GM21825 (cell line): ENCODE results near the gene PIK3IP1.

Source experiments
- ATAC-seq: cut with Tn5 transposase; IDR thresholded peaks from one replicate; pipeline ENCODE4 v1.9.1; 2021; ENCODE audit warnings: mild to moderate bottlenecking, moderate library complexity; ENCODE audit not compliant: unreplicated experiment

PIK3IP1 gene

DNA sequence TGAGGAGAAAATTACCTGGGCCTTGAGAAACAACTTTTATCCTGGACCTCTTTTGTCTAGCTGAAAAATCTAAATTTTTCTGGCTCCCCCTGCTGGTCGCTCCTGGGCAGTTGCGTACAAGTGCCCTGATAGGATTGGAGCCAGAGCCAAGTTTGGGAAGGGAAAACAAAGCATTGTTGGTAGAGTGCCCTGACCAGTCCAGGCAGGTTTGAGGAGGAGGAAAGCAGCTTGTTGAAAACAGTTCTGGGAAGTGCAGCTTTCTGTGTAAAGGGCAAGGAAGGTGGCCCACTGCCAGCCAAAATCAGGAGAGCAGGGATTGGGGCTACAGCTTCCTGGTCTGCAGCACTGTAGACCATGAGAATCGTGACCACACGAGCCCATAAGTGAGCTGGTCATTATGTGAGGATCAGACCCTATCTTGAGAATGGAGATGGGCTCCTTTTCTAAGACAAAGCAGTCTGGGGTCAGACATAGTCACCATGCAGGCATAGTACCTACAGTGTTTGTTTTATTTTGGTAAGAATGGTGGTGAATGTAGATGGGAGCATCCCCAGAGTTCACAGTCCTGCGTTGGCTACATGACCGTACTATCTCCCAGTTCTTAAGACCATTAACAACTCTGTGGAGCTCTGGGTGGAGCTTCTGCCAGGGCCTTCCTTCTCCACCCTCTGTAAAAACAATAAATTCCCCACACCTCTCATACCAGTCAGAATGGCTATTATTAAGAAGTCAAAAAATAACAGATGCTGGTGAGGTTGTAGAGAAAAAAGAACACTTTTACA lies 21.3 kb upstream of the PIK3IP1 start:
- ATAC-seq: no peak

GRCh38 chr22:31308181-31308580 lies 15.9 kb upstream of the PIK3IP1 start:
- ATAC-seq: no peak

DNA sequence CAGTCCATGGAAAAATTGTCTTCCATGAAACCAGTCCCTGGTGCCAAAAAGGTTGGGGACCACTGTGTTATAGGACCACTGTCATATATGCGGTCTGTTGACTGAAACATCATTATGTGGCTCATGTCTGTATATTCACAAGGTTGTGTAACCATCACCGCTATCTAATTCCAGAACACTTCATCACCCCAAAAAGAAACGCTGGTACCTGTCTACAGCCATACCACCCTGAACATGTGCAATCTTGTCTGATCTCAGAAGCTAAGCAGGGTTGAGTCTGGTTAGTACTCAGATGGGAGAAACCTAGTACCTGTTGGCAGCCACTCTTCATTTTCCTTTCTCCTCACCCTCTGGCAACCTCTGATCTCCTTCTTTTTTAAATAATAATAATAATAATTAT lies 12.9 kb upstream of the PIK3IP1 start:
- ATAC-seq: no peak

- no peak for ATAC-seq
Observed at GRCh38 chr22:31302537-31302936, 10.2 kb upstream of the PIK3IP1 start.

DNA sequence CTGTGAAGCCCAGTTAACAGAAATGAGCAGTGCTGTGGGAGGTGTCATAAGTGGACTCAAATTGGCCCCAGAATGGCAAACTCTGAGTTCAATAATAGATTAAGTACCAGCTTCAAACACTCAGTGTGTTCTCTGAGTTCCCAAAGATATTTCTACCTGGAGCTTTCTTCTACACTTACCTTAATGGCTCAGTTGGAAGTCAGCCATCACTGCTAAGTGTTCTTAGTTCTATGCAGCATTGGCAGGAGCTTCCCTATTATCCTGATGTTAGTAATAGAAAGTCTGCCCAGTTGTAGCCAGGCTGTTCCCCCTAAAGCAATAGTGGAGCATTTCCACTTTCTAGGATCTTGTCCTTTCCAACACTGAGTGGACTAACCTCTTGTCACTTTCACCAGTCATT lies 9.7 kb upstream of the PIK3IP1 start:
- ATAC-seq: no peak

DNA sequence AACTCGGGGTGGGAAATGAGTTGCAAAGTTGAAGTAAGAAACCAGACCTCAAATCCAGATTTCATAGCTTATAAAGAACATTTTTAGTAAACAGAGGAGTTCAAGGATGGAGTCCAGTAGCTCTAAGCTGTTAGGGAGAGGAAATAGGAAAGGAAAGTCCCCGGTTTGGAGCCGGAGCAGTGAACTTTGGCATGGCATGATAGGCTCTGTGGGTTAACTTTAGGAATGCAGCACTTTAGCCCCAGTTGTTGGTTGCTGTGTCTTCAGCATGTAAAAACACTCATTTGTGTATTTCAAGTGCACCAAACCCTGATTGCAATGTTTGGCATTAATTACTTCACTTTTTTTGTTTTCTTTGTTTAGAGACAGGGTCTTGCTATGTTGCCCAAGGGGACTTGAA lies 8.6 kb upstream of the PIK3IP1 start:
- no peak for ATAC-seq

DNA sequence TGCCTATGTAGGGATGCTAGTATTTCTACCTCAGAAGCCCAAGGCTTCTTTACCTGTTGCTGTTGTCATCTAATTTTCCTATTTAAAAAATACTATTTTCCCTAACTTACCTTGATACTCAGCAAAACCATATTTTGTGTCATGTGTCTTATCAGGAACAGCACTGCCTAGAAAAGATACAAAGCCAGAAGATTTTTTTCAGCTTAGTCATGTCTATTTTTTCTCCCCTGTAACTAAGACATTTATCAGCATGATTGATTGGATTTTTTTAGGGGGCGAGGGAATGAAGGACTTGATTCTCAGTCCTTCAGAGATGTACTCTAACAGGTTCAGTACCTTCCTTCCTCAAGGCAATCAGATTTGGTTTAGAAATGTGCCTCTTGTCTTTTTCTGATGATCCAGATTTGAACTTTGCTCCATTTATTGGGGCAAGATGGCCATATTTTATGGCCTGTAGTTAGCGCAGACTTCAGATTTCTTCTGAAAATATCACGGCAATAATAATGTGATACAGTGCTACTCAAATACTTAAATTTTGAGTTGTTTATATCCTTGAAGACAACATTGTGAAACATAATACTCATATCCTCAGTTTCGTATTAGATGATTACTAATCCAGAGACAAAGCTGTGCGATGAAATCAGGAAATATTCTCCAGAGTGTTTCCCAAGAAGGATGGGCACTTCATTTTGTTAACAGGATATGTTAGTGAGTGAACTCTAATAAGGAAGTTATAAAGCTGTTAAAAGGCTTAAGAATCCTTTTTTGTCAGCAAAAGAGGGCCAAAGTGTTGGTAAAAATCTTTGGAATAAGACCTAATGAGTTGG lies 3.8 kb upstream of the PIK3IP1 start:
- ATAC-seq: no peak

DNA sequence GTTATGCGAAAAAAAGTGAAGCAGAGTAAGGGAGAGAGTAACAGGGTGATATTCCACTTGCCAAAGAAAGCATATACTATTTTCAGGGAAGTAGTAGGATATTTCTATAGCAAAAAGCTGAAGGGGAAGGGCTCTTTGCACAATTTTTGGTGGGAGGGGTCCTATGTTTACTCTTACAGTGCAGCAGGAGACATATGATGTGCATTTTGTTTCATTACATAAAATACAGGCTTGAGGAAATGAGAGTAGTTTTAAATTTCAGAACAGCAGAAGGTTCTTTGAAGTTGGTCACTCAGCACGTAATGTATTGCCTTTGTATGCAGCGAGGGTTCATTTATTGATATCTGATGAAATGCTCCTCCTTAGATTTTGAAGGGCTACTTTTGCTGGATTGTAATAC lies 3.1 kb upstream of the PIK3IP1 start:
- ATAC-seq: no peak

DNA sequence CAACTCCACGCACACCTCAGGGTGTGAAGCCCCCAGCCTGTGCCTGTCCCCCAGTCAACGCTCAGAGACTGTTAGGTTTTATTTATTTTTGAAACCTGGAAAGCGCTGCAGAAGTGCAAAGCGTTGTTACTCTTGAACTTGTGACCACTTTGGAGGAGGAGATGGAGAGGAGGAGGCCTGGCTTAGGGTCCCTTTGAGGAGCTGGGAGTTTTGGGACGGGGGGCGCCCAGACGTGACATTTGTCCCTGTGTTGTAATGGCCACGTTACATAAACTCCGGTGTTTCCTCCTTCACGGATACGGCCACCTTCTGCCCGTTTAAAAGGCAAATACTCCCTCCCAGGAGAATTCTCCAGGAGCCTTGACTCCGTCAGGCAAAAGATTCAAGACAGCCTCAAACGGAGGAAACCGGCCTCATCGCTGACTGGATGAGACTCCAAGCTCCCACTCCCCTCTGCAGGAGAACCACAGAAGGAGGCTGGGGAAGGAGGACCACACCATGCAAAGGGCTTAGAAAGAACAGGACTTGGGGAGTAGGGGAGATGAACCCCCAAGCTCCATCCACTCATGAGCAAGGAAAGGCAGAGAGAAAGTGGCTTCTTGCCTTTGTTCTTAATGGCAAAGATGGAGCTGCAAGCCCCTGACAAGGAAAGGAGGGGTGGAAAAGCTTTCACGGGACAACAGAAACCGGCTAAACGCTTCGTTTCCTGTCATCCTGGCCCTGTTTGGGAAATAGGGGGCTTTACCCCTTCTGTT lies 630 bp downstream of the PIK3IP1 start:
- ATAC-seq: no peak

- peak; percentile 82 for ATAC-seq
Observed at GRCh38 chr22:31290494-31291471, 1.5 kb downstream of the PIK3IP1 start.

- no peak for ATAC-seq
Observed at GRCh38 chr22:31289344-31289743, 2.9 kb downstream of the PIK3IP1 start.

DNA sequence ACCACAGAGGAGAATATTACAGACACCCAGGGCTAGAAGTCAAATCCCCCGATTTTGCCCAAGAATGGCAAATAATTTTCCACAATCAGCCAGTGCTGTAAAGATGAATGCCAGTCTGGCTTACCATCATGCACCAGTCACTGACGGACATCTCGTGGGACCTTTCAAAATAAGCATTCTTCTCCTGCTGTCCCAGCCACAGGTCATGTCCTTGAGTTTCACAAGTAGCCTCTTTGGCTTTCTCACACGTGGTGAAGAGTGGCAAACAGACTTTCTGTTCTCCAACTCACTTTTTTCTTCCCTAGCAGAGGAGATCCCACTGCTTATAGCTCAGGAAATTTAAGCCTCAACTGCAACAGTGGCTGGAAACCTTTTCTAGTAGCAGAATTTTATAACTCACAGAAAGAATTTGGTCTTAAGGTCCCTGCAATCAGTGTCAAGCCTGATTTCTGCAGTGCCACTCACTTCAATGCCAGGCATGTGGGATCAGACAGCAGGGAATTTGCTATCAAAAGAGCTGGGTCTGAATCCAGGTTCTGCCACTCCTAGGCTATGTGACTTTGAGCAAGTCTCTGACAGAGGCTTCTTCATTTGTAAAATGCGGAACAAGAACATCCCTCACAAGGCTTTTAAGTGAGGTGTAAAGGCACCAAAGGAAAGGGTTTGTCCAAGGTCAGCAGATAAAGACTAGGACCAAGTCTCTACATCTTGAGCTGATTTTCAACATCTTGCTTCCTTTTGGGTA lies 3.6 kb downstream of the PIK3IP1 start:
- no peak for ATAC-seq

DNA sequence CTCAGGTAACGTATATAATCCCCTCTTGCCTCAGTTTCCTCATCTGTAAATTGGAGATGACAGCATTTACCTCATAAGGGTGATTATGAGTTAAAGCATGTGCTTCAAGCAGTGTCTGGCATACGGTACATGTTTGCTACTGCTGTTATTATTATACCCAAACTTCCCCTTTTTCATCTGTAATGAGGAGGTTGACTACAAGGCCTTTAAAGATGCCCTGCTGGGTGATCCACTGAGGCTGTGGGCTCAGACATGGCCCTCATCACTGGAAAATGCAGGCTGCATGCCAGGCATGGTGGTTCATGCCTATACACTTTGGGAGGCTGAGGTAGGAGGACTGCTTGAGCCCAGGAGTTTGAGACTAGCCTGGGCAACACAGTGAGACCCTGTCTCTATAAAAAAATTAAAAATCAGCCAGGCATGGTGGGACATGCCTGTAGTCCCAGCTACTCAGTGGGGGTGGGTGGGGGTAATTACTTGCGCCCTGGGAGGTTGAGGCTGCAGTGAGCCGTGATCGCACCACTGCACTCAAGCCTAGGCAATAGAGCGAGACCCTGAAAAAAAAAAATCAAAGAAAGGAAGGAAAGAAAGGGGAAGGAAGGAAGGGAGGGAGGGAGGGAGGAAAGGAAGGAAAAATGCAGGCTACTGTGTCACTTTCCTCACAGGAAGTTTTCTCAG lies 4.3 kb downstream of the PIK3IP1 start:
- ATAC-seq: no peak

GRCh38 chr22:31286360-31287255 lies 5.7 kb downstream of the PIK3IP1 start:
- no peak for ATAC-seq

DNA sequence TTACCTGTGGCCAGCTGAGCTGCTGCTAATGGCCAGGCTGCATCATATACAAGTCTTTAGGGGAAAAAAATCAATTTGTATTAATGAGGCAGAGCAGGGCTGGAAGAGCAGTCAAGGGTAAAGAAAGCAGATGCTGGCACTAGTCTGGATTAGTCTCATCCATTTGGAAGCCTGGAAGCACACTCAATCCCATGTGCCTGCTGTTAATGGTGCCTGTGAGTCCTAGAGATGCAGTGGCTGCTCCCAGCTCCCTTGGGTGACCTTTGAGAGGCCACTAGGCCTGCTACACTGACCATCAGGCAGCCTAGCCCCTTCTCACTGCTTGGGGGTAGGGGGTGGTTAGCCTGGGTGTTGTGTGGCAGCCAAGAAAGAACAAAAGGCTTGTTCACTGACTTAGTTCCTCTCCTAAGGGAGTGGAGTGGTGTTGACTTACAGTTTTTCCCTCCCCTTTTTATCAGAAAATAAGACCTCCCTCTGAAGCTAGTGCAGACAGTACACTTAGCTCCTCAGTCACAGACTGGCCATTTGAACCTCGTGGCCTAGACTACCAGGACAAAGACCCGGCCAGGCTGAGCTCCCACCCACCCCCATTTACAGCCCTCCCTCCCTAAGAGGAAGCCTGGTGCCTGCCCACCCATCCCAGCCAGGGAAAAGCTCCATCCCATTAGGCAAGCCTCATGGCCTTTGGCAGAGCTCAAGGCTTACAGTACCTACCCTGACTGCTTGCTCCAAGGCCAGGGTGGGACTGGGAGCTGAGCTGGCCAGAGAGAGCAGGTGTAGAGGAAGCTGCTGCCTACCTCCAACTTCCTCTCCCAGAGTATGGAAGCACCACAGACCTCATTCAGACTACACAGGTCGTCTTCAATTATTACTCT lies 7.8 kb downstream of the PIK3IP1 start:
- ATAC-seq: no peak

DNA sequence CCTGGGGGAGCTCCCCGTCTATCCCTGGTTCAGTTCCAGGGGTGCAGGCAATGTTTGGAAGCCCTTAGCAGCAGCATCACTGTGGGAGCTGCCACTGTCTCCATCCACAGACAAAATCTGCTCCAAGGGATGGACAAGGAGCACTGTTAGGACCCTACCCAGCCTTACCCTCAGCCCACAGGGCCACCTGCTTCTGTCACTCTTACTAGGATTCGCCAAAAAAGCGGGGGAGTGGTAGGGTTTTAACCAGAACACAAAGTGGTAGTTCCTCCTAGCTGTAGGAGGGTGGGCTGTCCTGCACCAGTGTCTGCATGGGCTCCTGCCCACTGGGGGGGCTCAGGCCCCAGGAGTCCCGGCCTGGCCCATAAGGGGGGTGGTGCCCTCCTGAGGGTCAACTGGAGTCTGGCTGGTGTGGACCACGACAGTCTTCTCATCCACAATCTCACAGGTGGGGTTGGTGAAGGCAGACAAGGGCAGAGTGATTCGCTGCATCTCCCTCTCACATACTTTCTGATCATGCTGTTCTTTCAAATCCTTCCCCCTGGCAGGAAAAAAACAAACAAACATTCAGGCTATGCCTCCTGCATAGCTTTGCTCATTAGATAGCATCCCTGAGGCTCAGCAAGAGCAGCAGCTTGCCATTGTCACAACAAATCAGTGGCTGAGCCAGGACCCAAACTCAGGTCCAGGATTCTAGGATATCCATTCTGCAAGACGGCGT lies 9.4 kb downstream of the PIK3IP1 start:
- ATAC-seq: no peak
